Measurements from ENCODE around the gene MCF2L2. TPM values are rescaled to one million over a fixed set of nuclear protein-coding genes. Genes with fewer than 3 reads are reported as not detected.

Gene MCF2L2
- total and polyA plus RNA-seq, 2 experiments from 2014 or later, result not detected

- Histone ChIP-seq H3K9ac (no peak overlapping the region), H3K9me2 (ENCODE audit: insufficient read depth) (no peaks in the 10 kb centered on the region), H3K27ac (no peak overlapping the region), H3K36me3 (ENCODE audit: low read depth) (no peaks in the 10 kb centered on the region), H2AFZ (no peak overlapping the region), H3F3A (ENCODE audit: insufficient read depth) (no peaks in the 10 kb centered on the region), H3K9me3 (ENCODE audit: low read depth) (no peaks in the 10 kb centered on the region), H3K4me2 (ENCODE audit: unreplicated experiment) (no peak overlapping the region), H3K4me1 (ENCODE audit: insufficient read depth) (0 out of 2 replicates have a peak, but pooled peaks cover 3% of the 10 kb centered on the region), H3K79me2 (ENCODE audit: insufficient read depth) (no peaks in the 10 kb centered on the region), H4K20me1 (ENCODE audit: insufficient read depth) (no peaks in the 10 kb centered on the region), H3K27me3 (replicated peaks; ENCODE audit: insufficient read depth) (peaks cover 4% of the 10 kb centered on the region), H3K4me3 (no peak overlapping the region)
- no peak for TF ChIP-seq EZH2phosphoT487 (IDR thresholded peaks at IDR 0.05; ENCODE audit: insufficient read depth, low read depth)
- TF ChIP-seq EZH2 (IDR thresholded peaks at IDR 0.05; ENCODE audit: insufficient read depth, poor library complexity, severe bottlenecking), result no peak
- DNase-seq, result no peak
- WGBS, 2 experiments (ENCODE audit: low coverage in 1 of 2, low lambda C conversion rate in 2 of 2, missing lambda C conversion rate in 2 of 2), result 43 to 44% methylated on average over 3 of the region's 3 CpGs
- in situ Hi-C loops (cut with MboI), result loop anchor here (10.0 kb wide), 1 partner anchor 290 kb away; no protein-coding TSS in a partner anchor
Observed at GRCh38 chr3:183475016-183475763, 46.8 kb upstream of the MCF2L2 start.

GRCh38 chr3:183473969-183474368 lies 45.5 kb upstream of the MCF2L2 start:
- Histone ChIP-seq H3K9me2 (ENCODE audit: insufficient read depth) (no peaks in the 10 kb centered on the region), H3K79me2 (ENCODE audit: insufficient read depth) (no peaks in the 10 kb centered on the region), H3K36me3 (ENCODE audit: low read depth) (no peaks in the 10 kb centered on the region), H3K4me3 (no peak overlapping the region), H3K27ac (no peak overlapping the region), H3F3A (ENCODE audit: insufficient read depth) (no peaks in the 10 kb centered on the region), H2AFZ (no peak overlapping the region), H3K9me3 (ENCODE audit: low read depth) (no peaks in the 10 kb centered on the region), H3K4me2 (ENCODE audit: unreplicated experiment) (no peak overlapping the region), H3K9ac (no peak overlapping the region), H4K20me1 (ENCODE audit: insufficient read depth) (no peaks in the 10 kb centered on the region), H3K27me3 (replicated peaks; ENCODE audit: insufficient read depth) (peaks cover 4% of the 10 kb centered on the region), H3K4me1 (ENCODE audit: insufficient read depth) (no peaks in the 10 kb centered on the region)
- in situ Hi-C loops (cut with MboI), result loop anchor here (10.0 kb wide), 1 partner anchor 291 kb away; no protein-coding TSS in a partner anchor
- TF ChIP-seq EZH2phosphoT487 (IDR thresholded peaks at IDR 0.05; ENCODE audit: insufficient read depth, low read depth) (no peak), EZH2 (IDR thresholded peaks at IDR 0.05; ENCODE audit: insufficient read depth, poor library complexity, severe bottlenecking) (no peak)
- WGBS, 2 experiments (ENCODE audit: low coverage in 1 of 2, low lambda C conversion rate in 2 of 2, missing lambda C conversion rate in 2 of 2), result 27 to 39% methylated on average over 2 of the region's 2 CpGs
- no peak for DNase-seq

GRCh38 chr3:183472155-183472554 lies 43.7 kb upstream of the MCF2L2 start:
- TF ChIP-seq EZH2 (IDR thresholded peaks at IDR 0.05; ENCODE audit: insufficient read depth, poor library complexity, severe bottlenecking) (no peak), EZH2phosphoT487 (IDR thresholded peaks at IDR 0.05; ENCODE audit: insufficient read depth, low read depth) (no peak)
- H3K9me2 ChIP-seq (ENCODE audit: insufficient read depth), result no peaks in the 10 kb centered on the region
- no peak for DNase-seq
- H3K9me3 ChIP-seq (ENCODE audit: low read depth), result no peaks in the 10 kb centered on the region
- 0 out of 2 replicates have a peak, but pooled peaks cover 4% of the 10 kb centered on the region for H3F3A ChIP-seq (ENCODE audit: insufficient read depth)
- WGBS, 2 experiments (ENCODE audit: low coverage in 1 of 2, low lambda C conversion rate in 2 of 2, missing lambda C conversion rate in 2 of 2), result 47 to 49% methylated on average over 6 of the region's 6 CpGs
- H4K20me1 ChIP-seq (ENCODE audit: insufficient read depth), result no peaks in the 10 kb centered on the region
- in situ Hi-C loops (cut with MboI), result loop anchor here (10.0 kb wide), 1 partner anchor 293 kb away; no protein-coding TSS in a partner anchor
- H3K9ac ChIP-seq, result no peak overlapping the region
- no peak overlapping the region for H3K4me3 ChIP-seq
- H2AFZ ChIP-seq, result no peak overlapping the region
- H3K4me1 ChIP-seq (ENCODE audit: insufficient read depth), result no peaks in the 10 kb centered on the region
- no peak overlapping the region for H3K4me2 ChIP-seq (ENCODE audit: unreplicated experiment)
- peaks cover 4% of the 10 kb centered on the region for H3K27me3 ChIP-seq (replicated peaks; ENCODE audit: insufficient read depth)
- no peaks in the 10 kb centered on the region for H3K36me3 ChIP-seq (ENCODE audit: low read depth)
- H3K79me2 ChIP-seq (ENCODE audit: insufficient read depth), result no peaks in the 10 kb centered on the region
- H3K27ac ChIP-seq, result no peak overlapping the region

GRCh38 chr3:183468424-183468823 lies 40.0 kb upstream of the MCF2L2 start:
- Histone ChIP-seq H3K9ac (no peak overlapping the region), H3K9me2 (ENCODE audit: insufficient read depth) (no peaks in the 10 kb centered on the region), H3K4me3 (no peak overlapping the region), H3K79me2 (ENCODE audit: insufficient read depth) (no peaks in the 10 kb centered on the region), H3K27ac (no peak overlapping the region), H3K4me2 (ENCODE audit: unreplicated experiment) (no peak overlapping the region), H2AFZ (no peak overlapping the region), H3K27me3 (replicated peaks; ENCODE audit: insufficient read depth) (no peaks in the 10 kb centered on the region; the same call in 1 of the 2 replicates), H3K9me3 (ENCODE audit: low read depth) (no peaks in the 10 kb centered on the region), H4K20me1 (ENCODE audit: insufficient read depth) (no peaks in the 10 kb centered on the region), H3F3A (ENCODE audit: insufficient read depth) (0 out of 2 replicates have a peak, but pooled peaks cover 4% of the 10 kb centered on the region), H3K4me1 (ENCODE audit: insufficient read depth) (no peaks in the 10 kb centered on the region), H3K36me3 (ENCODE audit: low read depth) (no peaks in the 10 kb centered on the region)
- in situ Hi-C loops (cut with MboI), result no loop called here
- no peak for TF ChIP-seq EZH2phosphoT487 (IDR thresholded peaks at IDR 0.05; ENCODE audit: insufficient read depth, low read depth)
- TF ChIP-seq EZH2 (IDR thresholded peaks at IDR 0.05; ENCODE audit: insufficient read depth, poor library complexity, severe bottlenecking), result no peak
- whole genome bisulfite sequencing, 2 experiments (ENCODE audit: low coverage in 1 of 2, low lambda C conversion rate in 2 of 2, missing lambda C conversion rate in 2 of 2), result 88 to 90% methylated on average over 1 of the region's 1 CpG
- DNase-seq, result no peak
